T-cell (primary cell): ENCODE results near the gene MIPOL1. TPM values are rescaled to one million over a fixed set of nuclear protein-coding genes. Genes with fewer than 3 reads are reported as not detected.
"Not testable (repeated sequence)": the region's sequence is repeated elsewhere in the genome, so short reads cannot be mapped to it uniquely, and the experiment has no call there.

ENCODE experiments used
- ATAC-seq, 4 experiments: fragments of 200-7000 bp in 3 of 4; fragments of 150-1000 bp in 1 of 4; cut with Tn5 transposase; replicated peaks in 1 of 4; 1 replicate in 3 of 4; 2 replicates in 1 of 4; pipeline ENCODE4 v1.10.0; 2021; ENCODE audit warnings: moderate library complexity in 3 of 4, mild to moderate bottlenecking in 2 of 4, moderate number of reproducible peaks in 1 of 4
- CTCF ChIA-PET, 2 donors: fragments of 300-600 bp; sonication (Branson Sonifier 250); formaldehyde crosslinking; loops; one replicate each; lab custom pipeline; 2022; ENCODE audit warnings: antibody characterized with exemption in 2 of 2; lab: Charles Lee
- POLR2A ChIA-PET, 2 donors: fragments of 300-600 bp; sonication (Branson Sonifier 250); formaldehyde crosslinking; loops; one replicate each; lab custom pipeline; 2022; ENCODE audit warnings: antibody characterized with exemption in 2 of 2; lab: Charles Lee
- DNase-seq, 35 experiments: peaks; one replicate each; pipeline versions ENCODE4 v3.0.0 to v3.0.0-alpha.2; 2013 to 2023
- H3K27ac ChIP-seq: one replicate; pipeline ENCODE4 v1.5.1; 2013; ENCODE audit warnings: low read length
- H3K27me3 ChIP-seq, 2 experiments: replicated peaks in 1 of 2; 1 replicate in 1 of 2; 2 replicates in 1 of 2; pipeline versions ENCODE4 v1.6.1 to v1.7.0; 2013; ENCODE audit warnings: low read length in 1 of 2, mixed read lengths in 1 of 2; ENCODE audit not compliant: control insufficient read depth in 2 of 2, insufficient read depth in 2 of 2; ENCODE audit errors: extremely low read depth in 1 of 2
- H3K36me3 ChIP-seq, 2 donors: 1 replicate in 1 of 2; 2 replicates in 1 of 2; pipeline versions ENCODE4 v1.6.1 to v1.7.0; 2013; ENCODE audit warnings: low read length in 1 of 2; ENCODE audit not compliant: control insufficient read depth in 2 of 2, insufficient read depth in 1 of 2; ENCODE audit errors: extremely low read depth in 1 of 2
- H3K4me1 ChIP-seq, 2 experiments: 1 replicate in 1 of 2; 2 replicates in 1 of 2; pipeline versions ENCODE4 v1.6.1 to v1.7.0; 2013; ENCODE audit warnings: low read length in 2 of 2, mixed read lengths in 1 of 2; ENCODE audit not compliant: insufficient read depth in 2 of 2, control insufficient read depth in 1 of 2; ENCODE audit errors: extremely low read depth in 1 of 2
- H3K4me3 ChIP-seq, 2 donors: 1 replicate in 1 of 2; 2 replicates in 1 of 2; pipeline versions ENCODE4 v1.5.1 to v1.7.0; 2013; ENCODE audit warnings: mild to moderate bottlenecking in 2 of 2, low read length in 1 of 2, moderate library complexity in 1 of 2; ENCODE audit not compliant: control insufficient read depth in 1 of 2; ENCODE audit errors: extremely low read depth in 1 of 2
- H3K9me3 ChIP-seq: 2 replicates; pipeline ENCODE4 v1.7.0; 2013
- H3K27ac Mint-ChIP-seq, 2 donors: one replicate each; pipeline ENCODE4 v1.8.0; 2020 to 2021; ENCODE audit warnings: mild to moderate bottlenecking in 2 of 2, mixed read lengths in 2 of 2
- H3K27me3 Mint-ChIP-seq, 2 donors: one replicate each; pipeline ENCODE4 v1.8.0; 2021 to 2022; ENCODE audit warnings: mixed read lengths in 2 of 2
- H3K36me3 Mint-ChIP-seq: one replicate; pipeline ENCODE4 v1.8.0; 2021; ENCODE audit warnings: mixed read lengths
- H3K4me1 Mint-ChIP-seq, 3 donors: one replicate each; pipeline ENCODE4 v1.8.0; 2020 to 2022; ENCODE audit warnings: mixed read lengths in 3 of 3, mild to moderate bottlenecking in 1 of 3
- H3K4me3 Mint-ChIP-seq, 3 donors: one replicate each; pipeline ENCODE4 v1.8.0; 2020 to 2022; ENCODE audit warnings: mild to moderate bottlenecking in 3 of 3, mixed read lengths in 3 of 3, moderate library complexity in 3 of 3
- H3K9me3 Mint-ChIP-seq, 3 donors: one replicate each; pipeline ENCODE4 v1.8.0; 2020 to 2022; ENCODE audit warnings: mixed read lengths in 3 of 3
- WGBS: methylation state at CpG from one replicate; pipeline ENCODE4 v1.1.5; 2013; ENCODE audit warnings: missing lambda C conversion rate; ENCODE audit not compliant: insufficient coverage; 5-methylcytosine and 5-hydroxymethylcytosine counted together
- total RNA-seq, 35 experiments: library from RNA in 6 of 35; stranded (reverse) in 6 of 35; fragments of 120-200 nt in 1 of 35; gene quantifications; one replicate each; pipeline versions ENCODE4 v1.2.1 to v1.2.4 and lab custom pipeline; 2013 to 2026

Gene MIPOL1
- total RNA-seq, 5 donors from 2014 or later (not counting 1 experiment from before 2014, with no cell fraction given) = 0.20 to 0.49 (median 0.29) TPM; not detected in 1

GRCh38 chr14:37311252-37311651, 113.5 kb downstream of the MIPOL1 start:
- no peaks in the 10 kb centered on the region for H3K4me1 Mint-ChIP-seq
- H3K4me3 Mint-ChIP-seq = no peak overlapping the region
- Histone ChIP-seq H3K27ac (no peak overlapping the region), H3K36me3 (no peaks in the 10 kb centered on the region), H3K4me1 (no peaks in the 10 kb centered on the region), H3K4me3 (no peak overlapping the region), H3K9me3 (no peaks in the 10 kb centered on the region), H3K27me3 (no peaks in the 10 kb centered on the region)
- ATAC-seq (no peak), DNase-seq (no peak)
- H3K36me3 Mint-ChIP-seq = no peaks in the 10 kb centered on the region
- peaks cover 7 to 17% (median 14%) of the 10 kb centered on the region in 3 donors for H3K9me3 Mint-ChIP-seq
- ChIA-PET CTCF (no interaction called here), POLR2A (no interaction called here)
- WGBS = no CpG with 5 or more reads among the region's 1 CpG
- H3K27me3 Mint-ChIP-seq = no peaks in the 10 kb centered on the region
- H3K27ac Mint-ChIP-seq = no peak overlapping the region

- 100% methylated on average over 1 of the region's 2 CpGs for WGBS
- no peaks in the 10 kb centered on the region for H3K36me3 Mint-ChIP-seq
- no peaks in the 10 kb centered on the region for H3K4me1 ChIP-seq
- no peaks in the 10 kb centered on the region for H3K27me3 Mint-ChIP-seq
- POLR2A ChIA-PET = no interaction called here
- no peak overlapping the region for H3K4me3 ChIP-seq
- H3K27ac ChIP-seq = no peak overlapping the region
- H3K4me3 Mint-ChIP-seq = no peak overlapping the region
- no peaks in the 10 kb centered on the region for H3K9me3 ChIP-seq
- no peaks in the 10 kb centered on the region for H3K27me3 ChIP-seq
- H3K36me3 ChIP-seq = no peaks in the 10 kb centered on the region
- no peak for ATAC-seq
- DNase-seq = no peak
- H3K9me3 Mint-ChIP-seq = peaks cover 7 to 18% (median 10%) of the 10 kb centered on the region in 3 donors
- H3K27ac Mint-ChIP-seq = no peak overlapping the region
- H3K4me1 Mint-ChIP-seq = no peaks in the 10 kb centered on the region
- CTCF ChIA-PET = no interaction called here
These were observed 121.2 kb downstream of the MIPOL1 start for GRCh38 chr14:37318938-37319337.

- DNase-seq = no peak
- Mint-ChIP-seq H3K27me3 (no peaks in the 10 kb centered on the region), H3K27ac (no peak overlapping the region), H3K4me3 (no peak overlapping the region), H3K9me3 (peaks cover 6 to 18% (median 7%) of the 10 kb centered on the region in 3 donors), H3K4me1 (no peaks in the 10 kb centered on the region), H3K36me3 (no peaks in the 10 kb centered on the region)
- H3K27ac ChIP-seq = no peak overlapping the region
- no peaks in the 10 kb centered on the region for H3K36me3 ChIP-seq
- H3K4me1 ChIP-seq = no peaks in the 10 kb centered on the region
- H3K9me3 ChIP-seq = no peaks in the 10 kb centered on the region
- ChIA-PET POLR2A (no interaction called here), CTCF (no interaction called here)
- WGBS = no CpG with 5 or more reads among the region's 2 CpGs
- H3K27me3 ChIP-seq = no peaks in the 10 kb centered on the region
- H3K4me3 ChIP-seq = no peak overlapping the region
- no peak for ATAC-seq
These were observed 122.4 kb downstream of the MIPOL1 start for GRCh38 chr14:37320106-37320505.

- Mint-ChIP-seq H3K4me1 (no peaks in the 10 kb centered on the region), H3K4me3 (no peak overlapping the region), H3K27me3 (no peaks in the 10 kb centered on the region), H3K9me3 (peaks cover 3 to 7% (median 5%) of the 10 kb centered on the region in 3 donors), H3K27ac (no peak overlapping the region), H3K36me3 (no peaks in the 10 kb centered on the region)
- Histone ChIP-seq H3K27ac (no peak overlapping the region), H3K4me1 (no peaks in the 10 kb centered on the region), H3K27me3 (no peaks in the 10 kb centered on the region), H3K36me3 (no peaks in the 10 kb centered on the region), H3K4me3 (no peak overlapping the region), H3K9me3 (no peaks in the 10 kb centered on the region)
- CTCF ChIA-PET = no interaction called here
- POLR2A ChIA-PET = no interaction called here
- DNase-seq = no peak
- no peak for ATAC-seq
These were observed 127.6 kb downstream of the MIPOL1 start for GRCh38 chr14:37325332-37325731.

- no peaks in the 10 kb centered on the region for H3K9me3 ChIP-seq
- ChIA-PET POLR2A (no interaction called here), CTCF (no interaction called here)
- H3K4me1 ChIP-seq = no peaks in the 10 kb centered on the region
- H3K4me3 ChIP-seq = no peak overlapping the region
- no peak overlapping the region for H3K27ac ChIP-seq
- DNase-seq (no peak), ATAC-seq (no peak)
- no peaks in the 10 kb centered on the region for H3K36me3 Mint-ChIP-seq
- no peaks in the 10 kb centered on the region for H3K36me3 ChIP-seq
- no peaks in the 10 kb centered on the region for H3K4me1 Mint-ChIP-seq
- peaks cover 5 to 16% (median 8%) of the 10 kb centered on the region in 3 donors for H3K9me3 Mint-ChIP-seq
- no peaks in the 10 kb centered on the region for H3K27me3 ChIP-seq
- no peaks in the 10 kb centered on the region for H3K27me3 Mint-ChIP-seq
- no peak overlapping the region for H3K27ac Mint-ChIP-seq
- no peak overlapping the region for H3K4me3 Mint-ChIP-seq
- 33% methylated on average over 1 of the region's 1 CpG for WGBS
These were observed 128.7 kb downstream of the MIPOL1 start for GRCh38 chr14:37326434-37326833.

GRCh38 chr14:37327933-37328332, 130.2 kb downstream of the MIPOL1 start:
- H3K4me1 ChIP-seq, POLR2A ChIA-PET, H3K27me3 ChIP-seq, H3K27me3 Mint-ChIP-seq, H3K27ac ChIP-seq, H3K4me3 Mint-ChIP-seq, CTCF ChIA-PET, H3K36me3 ChIP-seq, H3K9me3 ChIP-seq, ATAC-seq, DNase-seq, H3K27ac Mint-ChIP-seq, H3K4me1 Mint-ChIP-seq, H3K4me3 ChIP-seq, H3K36me3 Mint-ChIP-seq: not testable (repeated sequence)
- H3K9me3 Mint-ChIP-seq = peaks cover 5 to 16% (median 11%) of the 10 kb centered on the region in 3 donors
- WGBS = 71% methylated on average over 1 of the region's 5 CpGs

GRCh38 chr14:37328673-37329072, 130.9 kb downstream of the MIPOL1 start:
- no peak for ATAC-seq
- Histone ChIP-seq H3K9me3 (no peaks in the 10 kb centered on the region), H3K4me1 (no peaks in the 10 kb centered on the region), H3K36me3 (no peaks in the 10 kb centered on the region), H3K4me3 (no peak overlapping the region), H3K27me3 (no peaks in the 10 kb centered on the region), H3K27ac (no peak overlapping the region)
- Mint-ChIP-seq H3K27me3 (no peaks in the 10 kb centered on the region), H3K4me1 (no peaks in the 10 kb centered on the region), H3K9me3 (peaks cover 5 to 16% (median 11%) of the 10 kb centered on the region in 3 donors), H3K27ac (no peak overlapping the region), H3K4me3 (no peak overlapping the region), H3K36me3 (no peaks in the 10 kb centered on the region)
- ChIA-PET CTCF (no interaction called here), POLR2A (no interaction called here)
- no CpG with 5 or more reads among the region's 1 CpG for WGBS
- DNase-seq = no peak
